K562 (cell line): Measurements from ENCODE around the gene EIF3J. TPM values are rescaled to one million over a fixed set of nuclear protein-coding genes. Genes with fewer than 3 reads are reported as not detected.
"Not testable (repeated sequence)": the region's sequence is repeated elsewhere in the genome, so short reads cannot be mapped to it uniquely, and the experiment has no call there.

ENCODE experiments used
- ATAC-seq: fragments of 200-7000 bp; cut with Tn5 transposase; 3 replicates; pipeline ENCODE4 v1.9.1; 2020; ENCODE audit warnings: moderate library complexity
- BruUV-seq: library from RNA; stranded (reverse); fragments of 400-500 nt; replicated peaks from 2 replicates; lab custom pipeline; 2021; lab: Mats Ljungman, UMichigan
- CTCF ChIA-PET: fragments of 300-600 bp; formaldehyde crosslinking; extraction: SDS; loops from one replicate; lab custom pipeline; 2021; ENCODE audit warnings: low intra/inter-chr PET ratio; lab: Yijun Ruan, JAX
- POLR2A ChIA-PET: fragments of 300-600, 350-650 bp; sonication (Branson Sonifier 250); formaldehyde crosslinking; extraction: SDS; loops from one replicate; lab custom pipeline; 2021; ENCODE audit warnings: antibody characterized with exemption, inconsistent platforms; lab: Yijun Ruan, JAX
- DNase-seq, 4 experiments: peaks; one replicate each; pipeline versions ENCODE4 v3.0.0 to v3.0.0-alpha.2; 2011 to 2018; ENCODE audit warnings: low spot score in 3 of 4, mixed read lengths in 3 of 4; ENCODE audit errors: extremely low read depth in 1 of 4
- FAIRE-seq: peaks from 2 replicates; lab custom pipeline; 2011; peaks lifted over from hg19 to GRCh38; lab: Jason Lieb, UNC
- H2AFZ ChIP-seq: 2 replicates; pipeline ENCODE4 v1.6.0; 2011; ENCODE audit warnings: low read depth, low read length, control low read depth, inconsistent platforms
- H3K27ac ChIP-seq: fragments of 200-600 bp; 3 replicates; pipeline ENCODE4 v1.8.0; 2011; ENCODE audit warnings: low read depth, mild to moderate bottlenecking, control low read depth, inconsistent platforms, low read length, moderate library complexity, mixed read lengths; ENCODE audit errors: extremely low read depth
- H3K27me3 ChIP-seq, 2 experiments: fragments of 300-600 bp in 1 of 2; 2 replicates in 1 of 2; 3 replicates in 1 of 2; pipeline versions ENCODE4 v1.6.0 to v1.8.0; 2011; ENCODE audit warnings: inconsistent platforms in 2 of 2, low read length in 2 of 2, mild to moderate bottlenecking in 1 of 2, mixed read lengths in 1 of 2, moderate library complexity in 1 of 2; ENCODE audit not compliant: control insufficient read depth in 2 of 2, insufficient read depth in 2 of 2
- H3K36me3 ChIP-seq: fragments of 300-600 bp; 3 replicates; pipeline ENCODE4 v1.8.0; 2011; ENCODE audit warnings: mild to moderate bottlenecking, low read length, inconsistent platforms; ENCODE audit not compliant: control insufficient read depth, insufficient read depth
- H3K4me1 ChIP-seq, 2 experiments: fragments of 200-600 bp in 1 of 2; replicated peaks in 1 of 2; 2 replicates in 1 of 2; 3 replicates in 1 of 2; pipeline versions ENCODE4 v1.5.1 to v1.8.0; 2011; ENCODE audit warnings: inconsistent platforms in 2 of 2, low read length in 2 of 2, mild to moderate bottlenecking in 1 of 2, mixed read lengths in 1 of 2, moderate library complexity in 1 of 2; ENCODE audit not compliant: control insufficient read depth in 2 of 2, insufficient read depth in 2 of 2
- H3K4me2 ChIP-seq: 2 replicates; pipeline ENCODE4 v1.6.1; 2011; ENCODE audit warnings: low read length, control low read depth, inconsistent platforms, mixed read lengths; ENCODE audit not compliant: insufficient read depth
- H3K4me3 ChIP-seq: fragments of 200-600 bp; sonication (generic), shearing (Covaris generic); 2 replicates; pipeline ENCODE4 v1.5.1; 2016; ENCODE audit warnings: control low read depth, inconsistent platforms
- H3K79me2 ChIP-seq: fragments of 200-600 bp; 3 replicates; pipeline ENCODE4 v1.8.0; 2011; ENCODE audit warnings: low read length, inconsistent platforms; ENCODE audit not compliant: control insufficient read depth, insufficient read depth
- H3K9ac ChIP-seq, 2 experiments: 2 replicates each; pipeline versions ENCODE4 v1.6.0 to v1.6.1; 2011; ENCODE audit warnings: low read depth in 2 of 2, low read length in 2 of 2, control low read depth in 1 of 2, inconsistent platforms in 1 of 2, mild to moderate bottlenecking in 1 of 2, mixed read lengths in 1 of 2; ENCODE audit not compliant: insufficient read depth in 1 of 2
- H3K9me1 ChIP-seq: one replicate; pipeline ENCODE4 v1.6.0; 2011; ENCODE audit warnings: inconsistent platforms, mild to moderate bottlenecking, low read length, moderate library complexity; ENCODE audit not compliant: control insufficient read depth, insufficient read depth
- H3K9me3 ChIP-seq: replicated peaks from 2 replicates; pipeline ENCODE4 v1.5.1; 2011; ENCODE audit warnings: low read depth, low read length, inconsistent platforms; ENCODE audit not compliant: control insufficient read depth, insufficient read depth
- H4K20me1 ChIP-seq: replicated peaks from 2 replicates; pipeline ENCODE4 v1.6.1; 2011; ENCODE audit warnings: low read length, inconsistent platforms, mixed read lengths; ENCODE audit not compliant: control insufficient read depth, insufficient read depth
- HES1 ChIP-seq: fragments of 450-650 bp; IDR thresholded peaks from 2 replicates; pipeline ENCODE4 v1.6.1; 2016; ENCODE audit warnings: low read depth, mild to moderate bottlenecking, moderate library complexity
- MXI1 ChIP-seq: IDR thresholded peaks from 2 replicates; pipeline ENCODE4 v1.6.1; 2011; ENCODE audit warnings: low read depth, mild to moderate bottlenecking, improper control_type of control experiment, low read length
- YY1 ChIP-seq, 3 experiments: IDR thresholded peaks; 2 replicates each; pipeline ENCODE4 v1.6.1; 2011; ENCODE audit warnings: low read length in 2 of 3, mild to moderate bottlenecking in 2 of 3, moderate library complexity in 2 of 3, borderline replicate concordance in 1 of 3, control low read depth in 1 of 3, low read depth in 1 of 3; ENCODE audit not compliant: insufficient read depth in 3 of 3, insufficient replicate concordance in 2 of 3, control insufficient read depth in 1 of 3, insufficient read length in 1 of 3; ENCODE audit errors: extremely low read depth in 1 of 3
- WGBS: fragments of 100-300 bp; shearing (Covaris generic); methylation state at CpG from one replicate; pipeline ENCODE4 v1.1.6; 2016; ENCODE audit warnings: low coverage, mixed read lengths; ENCODE audit not compliant: insufficient coverage; ENCODE audit errors: missing lambda C conversion rate; 5-methylcytosine and 5-hydroxymethylcytosine counted together
- in situ Hi-C: fragments of 300-500 bp; cut with MboI; formaldehyde crosslinking; loops from 4 replicates; pipeline ENCODE4 v1.15.0; 2018; ENCODE audit warnings: inconsistent platforms, mixed read lengths
- intact Hi-C: fragments of 100-400 bp; cut with micrococcal nuclease; formaldehyde crosslinking; loops from 2 replicates; pipeline ENCODE4 v1.14.2; 2022
- polyA plus RNA-seq, 8 experiments: library from polyadenylated mRNA; depleted of rRNA in 4 of 8; stranded (reverse) in 5 of 8; unstranded in 3 of 8; fragments of >200 nt; fragmentation: Nextera tagmentation in 2 of 8; fragmentation: Illumina TruSeq in 1 of 8; extraction: Ambion mirVana in 2 of 8; extraction: Trizol in 1 of 8; gene quantifications; 2 replicates each; pipeline versions ENCODE4 v1.2.1 to v1.2.3, GENCODE V29; 2011 to 2014; ENCODE audit warnings: inconsistent platforms in 1 of 8, missing spikeins in 1 of 8
- total RNA-seq, 7 experiments: library from RNA; depleted of rRNA in 6 of 7; stranded (reverse); fragments of >200 nt in 6 of 7; fragmentation: Illumina TruSeq in 2 of 7; extraction: Trizol in 2 of 7; gene quantifications; 2 replicates each; pipeline versions ENCODE4 v1.2.1 to v1.2.3, GENCODE V29; 2011 to 2021; ENCODE audit warnings: low replicate concordance in 1 of 7

The EIF3J gene
- total and polyA plus RNA-seq, 9 of the 15 experiments (the other 6 are each of a cell fraction or from before 2014, with no cell fraction given): 44.2 to 217 (median 151) TPM

- FAIRE-seq: no peak
These were observed 18.2 kb downstream of the EIF3J start for GRCh38 chr15:44554934-44555723.

GRCh38 chr15:44560926-44561325, 24.0 kb downstream of the EIF3J start:
- H3K79me2 ChIP-seq, H3K27me3 ChIP-seq, ATAC-seq, H3K9ac ChIP-seq, H3K4me1 ChIP-seq, H3K4me2 ChIP-seq, FAIRE-seq, intact Hi-C loops, POLR2A ChIA-PET, DNase-seq, BruUV-seq, H3K4me3 ChIP-seq, H2AFZ ChIP-seq, H3K27ac ChIP-seq, in situ Hi-C loops, CTCF ChIA-PET, H4K20me1 ChIP-seq, H3K9me1 ChIP-seq, H3K9me3 ChIP-seq: not testable (repeated sequence)
- peaks cover 94% of the 10 kb centered on the region for H3K36me3 ChIP-seq

More at GRCh38 chr15:44554934-44555723, 18.2 kb downstream of the EIF3J start:
- no peak overlapping the region for H2AFZ ChIP-seq
- H3K9ac ChIP-seq: no peak overlapping the region
- no peak overlapping the region for H3K4me2 ChIP-seq
- in situ Hi-C loops: no loop called here
- ChIA-PET POLR2A (interaction anchor here (0.6 to 2.8 kb wide), 7 partner anchors 9 to 406 kb away, joined by 3 to 9 read pairs (median 5); partner anchors contain the start of gene EIF3J), CTCF (no interaction called here)
- no peaks in the 10 kb centered on the region for H3K9me1 ChIP-seq
- no peaks in the 10 kb centered on the region for H3K9me3 ChIP-seq
- no peak overlapping the region for H3K4me3 ChIP-seq
- ATAC-seq (no peak; the same call in 2 of the 3 replicates), DNase-seq (no peak)
- no peak overlapping the region for H3K27ac ChIP-seq
- no peaks in the 10 kb centered on the region for H3K27me3 ChIP-seq
- 85% methylated on average over 4 of the region's 4 CpGs for WGBS
- intact Hi-C loops: no loop called here
- no peaks in the 10 kb centered on the region for H3K4me1 ChIP-seq
- peaks cover 91% of the 10 kb centered on the region for H3K36me3 ChIP-seq
- TF ChIP-seq HES1 (no peak), MXI1 (no peak), YY1 (IDR thresholded peaks at IDR 0.05; ENCODE audit: borderline replicate concordance in 1 of 3, control insufficient read depth in 1 of 3, extremely low read depth in 1 of 3, insufficient read depth in 3 of 3, insufficient read length in 1 of 3, insufficient replicate concordance in 2 of 3, low read depth in 1 of 3, low read length in 2 of 3) (no peak)
- H3K79me2 ChIP-seq: peaks cover 27% of the 10 kb centered on the region
- H4K20me1 ChIP-seq: no peaks in the 10 kb centered on the region
- no TSS peak for BruUV-seq
